GM20000 (cell line): ENCODE data around the gene NARF.
"Not testable (repeated sequence)": the region's sequence is repeated elsewhere in the genome, so short reads cannot be mapped to it uniquely, and the experiment has no call there.

ENCODE experiments used
- DNase-seq: peaks from one replicate; pipeline ENCODE4 v3.0.0; 2012; ENCODE audit warnings: low spot score
- CTCF ChIP-seq: IDR thresholded peaks from 2 replicates; pipeline ENCODE4 v1.5.1; 2012; ENCODE audit warnings: mild to moderate bottlenecking, control low read depth; ENCODE audit errors: extremely low read depth, missing control alignments

NARF gene

DNA sequence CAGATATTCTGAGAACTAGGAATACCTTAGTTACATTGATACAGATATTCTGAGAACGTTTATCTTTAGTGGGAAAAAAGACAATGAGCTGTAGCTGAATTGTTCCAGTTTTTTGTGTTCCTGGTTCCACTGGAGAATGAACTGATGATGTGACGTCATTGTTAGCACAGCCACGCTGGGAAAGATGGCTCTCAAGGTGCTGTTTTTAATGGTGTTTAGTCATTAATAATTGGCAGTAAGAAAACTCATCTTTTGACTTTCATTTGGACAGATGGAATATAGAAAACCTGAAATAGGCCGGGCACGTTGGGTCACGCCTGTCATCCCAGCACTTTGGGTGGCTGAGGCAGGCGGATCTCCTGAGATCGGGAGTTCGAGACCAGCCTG is 71.4 kb downstream of the NARF start:
- no peak for TF ChIP-seq CTCF

DNA sequence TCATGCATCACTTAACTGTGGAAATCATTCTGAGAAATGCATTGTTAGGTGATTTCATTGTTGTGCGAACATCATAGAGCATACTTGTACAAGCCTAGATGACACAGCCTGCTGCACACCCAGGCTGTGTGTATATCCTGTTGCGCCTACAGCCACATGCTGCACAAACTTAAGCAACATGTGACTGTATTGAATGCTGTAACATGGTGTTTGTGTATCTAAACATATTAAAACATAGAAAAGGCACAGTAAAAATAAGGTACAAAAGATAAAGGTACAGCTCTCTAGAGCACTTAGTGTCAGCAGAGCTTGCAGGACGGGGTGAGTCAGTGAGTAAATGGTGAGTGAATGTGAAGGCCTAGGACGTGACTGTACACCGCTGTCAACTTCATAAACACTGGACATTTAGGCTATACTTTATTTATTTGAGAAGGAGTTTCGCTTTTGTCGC is 72.9 kb downstream of the NARF start:
- TF ChIP-seq CTCF = no peak
- no peak for DNase-seq

More for the DNA sequence above, 71.4 kb downstream of the NARF start:
- DNase-seq = no peak

- no peak for TF ChIP-seq CTCF
Measured at GRCh38 chr17:82534401-82534812, 75.9 kb downstream of the NARF start.

GRCh38 chr17:82536512-82537201 is 78.1 kb downstream of the NARF start:
- no peak for DNase-seq
- no peak for TF ChIP-seq CTCF

More at GRCh38 chr17:82534401-82534812, 75.9 kb downstream of the NARF start:
- DNase-seq = no peak

GRCh38 chr17:82537228-82537627 is 78.7 kb downstream of the NARF start:
- DNase-seq = not testable (repeated sequence)

GRCh38 chr17:82539076-82539475 is 80.5 kb downstream of the NARF start:
- DNase-seq = not testable (repeated sequence)
